PC-3 (cell line): ENCODE measurements around the gene SLC38A6. TPM values are rescaled to one million over a fixed set of nuclear protein-coding genes. Genes with fewer than 3 reads are reported as not detected.

Source experiments
- ATAC-seq: fragments of 200-7000 bp; cut with Tn5 transposase; 2 replicates; pipeline ENCODE4 v1.9.1; 2020; ENCODE audit warnings: mild to moderate bottlenecking, moderate library complexity
- Bru-seq: library from RNA; stranded (reverse); fragments of 400-500 nt; gene quantifications from one replicate; lab custom pipeline; 2021; lab: Mats Ljungman, UMichigan
- BruChase-seq, 2 experiments: library from RNA; stranded (reverse); fragments of 400-500 nt; gene quantifications; one replicate each; lab custom pipeline; 2021; lab: Mats Ljungman, UMichigan
- BruUV-seq: library from RNA; stranded (reverse); fragments of 400-500 nt; replicated peaks from 2 replicates; lab custom pipeline; 2021; lab: Mats Ljungman, UMichigan
- CTCF ChIA-PET: fragments of 300-600 bp; sonication (Branson Sonifier 250); formaldehyde crosslinking; loops from one replicate; lab custom pipeline; 2022; ENCODE audit warnings: antibody characterized with exemption; lab: Charles Lee
- POLR2A ChIA-PET: fragments of 300-600 bp; sonication (Branson Sonifier 250); formaldehyde crosslinking; loops from one replicate; lab custom pipeline; 2022; ENCODE audit warnings: antibody characterized with exemption; ENCODE audit not compliant: unreplicated experiment; lab: Charles Lee
- DNase-seq: peaks from one replicate; pipeline ENCODE4 v3.0.0-alpha.2; 2015
- H2AFZ ChIP-seq: fragments of 300-600 bp; sonication (generic); 2 replicates; pipeline ENCODE4 v1.6.0; 2016; ENCODE audit warnings: antibody characterized with exemption, low read length
- H3F3A ChIP-seq: fragments of 300-600 bp; sonication (generic); one replicate; pipeline ENCODE4 v1.6.0; 2017; ENCODE audit warnings: antibody characterized with exemption, low read length, control low read depth, mild to moderate bottlenecking; ENCODE audit not compliant: unreplicated experiment
- H3K27ac ChIP-seq: fragments of 300-600 bp; sonication (generic); 2 replicates; pipeline ENCODE4 v1.5.1; 2016; ENCODE audit warnings: mild to moderate bottlenecking, low read length
- H3K27me3 ChIP-seq: fragments of 300-600 bp; sonication (generic); 2 replicates; pipeline ENCODE4 v1.6.1; 2016; ENCODE audit warnings: low read length, mixed read lengths
- H3K36me3 ChIP-seq: fragments of 300-600 bp; sonication (generic); 2 replicates; pipeline ENCODE4 v1.6.1; 2016; ENCODE audit warnings: low read depth, mixed run types, low read length, mixed read lengths
- H3K4me1 ChIP-seq: fragments of 300-600 bp; sonication (generic); 2 replicates; pipeline ENCODE4 v1.5.1; 2016; ENCODE audit warnings: low read length; ENCODE audit not compliant: insufficient read depth
- H3K4me2 ChIP-seq: fragments of 300-600 bp; sonication (generic); 2 replicates; pipeline ENCODE4 v1.6.0; 2016; ENCODE audit warnings: low read length
- H3K4me3 ChIP-seq: fragments of 300-600 bp; sonication (generic); 2 replicates; pipeline ENCODE4 v1.5.1; 2016; ENCODE audit warnings: mild to moderate bottlenecking, low read length, mixed read lengths
- H3K79me2 ChIP-seq: fragments of 300-600 bp; sonication (generic); 2 replicates; pipeline ENCODE4 v1.6.1; 2017; ENCODE audit warnings: low read length, mixed read lengths
- H3K9ac ChIP-seq: fragments of 300-600 bp; sonication (generic); 2 replicates; pipeline ENCODE4 v1.6.0; 2016; ENCODE audit warnings: mild to moderate bottlenecking, low read length
- H3K9me2 ChIP-seq: fragments of 300-600 bp; sonication (generic); replicated peaks from 2 replicates; pipeline ENCODE4 v1.6.1; 2016; ENCODE audit warnings: mixed run types, low read length, mixed read lengths
- H3K9me3 ChIP-seq: fragments of 300-600 bp; sonication (generic); 2 replicates; pipeline ENCODE4 v1.6.1; 2016; ENCODE audit warnings: low read length, mixed read lengths
- H4K20me1 ChIP-seq: fragments of 300-600 bp; sonication (generic); 2 replicates; pipeline ENCODE4 v1.6.1; 2016; ENCODE audit warnings: low read length, mixed read lengths
- CTCF ChIP-seq: fragments of 300-600 bp; sonication (generic); conservative IDR thresholded peaks from 2 replicates; pipeline ENCODE4 v1.5.1; 2017; ENCODE audit warnings: antibody characterized with exemption, low read depth, mild to moderate bottlenecking, low read length
- EZH2 ChIP-seq: fragments of 300-600 bp; sonication (generic); IDR thresholded peaks from one replicate; pipeline ENCODE4 v1.6.1; 2017; ENCODE audit warnings: antibody characterized with exemption, mild to moderate bottlenecking, low read length; ENCODE audit not compliant: unreplicated experiment
- EZH2phosphoT487 ChIP-seq: fragments of 300-600 bp; sonication (generic); IDR thresholded peaks from 2 replicates; pipeline ENCODE4 v1.6.1; 2018; ENCODE audit warnings: mild to moderate bottlenecking, antibody characterized with exemption, low read length, borderline replicate concordance
- intact Hi-C: fragments of 100-400 bp; cut with micrococcal nuclease; formaldehyde crosslinking; loops from 2 replicates; pipeline ENCODE4 v1.9.0; 2023
- long read RNA-seq: library from polyadenylated mRNA; unstranded; transcript quantifications from one replicate; pipeline ENCODE4 v2.0.0, GENCODE V29; 2021; ENCODE audit not compliant: unreplicated experiment
- total RNA-seq: library from RNA; depleted of rRNA; stranded (reverse); fragments of >200 nt; gene quantifications from 2 replicates; pipeline ENCODE4 v1.2.3, GENCODE V29; 2014; rRNA removed

Gene SLC38A6
- total RNA-seq = 24.8 and 28.0 TPM in 2 replicates
- Bru-seq, nascent RNA = percentile 88 among the genes with signal in this experiment
- percentile 71 among the genes with signal in this experiment for BruChase-seq, experiment 1, labeled RNA remaining after a 6-hour chase
- BruChase-seq, experiment 2, labeled RNA remaining after a 2-hour chase = percentile 90 among the genes with signal in this experiment
- long read RNA-seq, transcript SLC38A6-201 (16 exons, 1,688 nt) = major isoform, 14 of 48 reads
- long read RNA-seq, partial matches to known transcripts = 10 of 48 reads
- long read RNA-seq, other reads (novel, unspliced or antisense) = 24 of 48 reads

- intact Hi-C loops = loop anchor here (1.0 to 2.0 kb wide), 9 partner anchors 16 to 356 kb away; partner anchors contain the start of genes SIX1 and SIX4
- Histone ChIP-seq H4K20me1 (no peaks in the 10 kb centered on the region), H2AFZ (peak within 1 kb of the TSS; percentile 97), H3F3A (no peaks in the 10 kb centered on the region), H3K27me3 (no peaks in the 10 kb centered on the region), H3K9me3 (no peaks in the 10 kb centered on the region), H3K4me2 (peak within 1 kb of the TSS; percentile 84), H3K9ac (peak within 1 kb of the TSS; percentile 89), H3K4me3 (peak within 1 kb of the TSS; percentile 93), H3K79me2 (peaks cover 72% of the 10 kb centered on the region), H3K4me1 (peaks cover 57% of the 10 kb centered on the region), H3K9me2 (no peaks in the 10 kb centered on the region), H3K27ac (peak within 1 kb of the TSS; percentile 71), H3K36me3 (peaks cover 19% of the 10 kb centered on the region)
- ChIA-PET POLR2A (interaction anchor here (0.6 to 1.5 kb wide), 8 partner anchors 16 to 1015 kb away, joined by 3 to 16 read pairs (median 5); partner anchors contain the start of gene SIX1), CTCF (no interaction called here)
- ATAC-seq (peak; percentile 92), DNase-seq (peak; percentile 99)
- no peak for TF ChIP-seq EZH2
- TF ChIP-seq CTCF = no peak
- no peak for TF ChIP-seq EZH2phosphoT487
- BruUV-seq = TSS peak; percentile 60
Observed at GRCh38 chr14:60980811-60981632, at the start of gene SLC38A6, which contains the start of gene TRMT5. Gene SLC38A6, plus strand, starts transcription at chr14:60981245. Its CDS starts 33 bp downstream, at chr14:60981278. Gene TRMT5, minus strand, starts transcription at chr14:60981079. Its CDS starts 106 bp downstream, at chr14:60980973.

- no peaks in the 10 kb centered on the region for H4K20me1 ChIP-seq
- intact Hi-C loops = loop anchor here (5.0 kb wide), 1 partner anchor 157 kb away; no protein-coding TSS in a partner anchor
- no peak overlapping the region for H3K4me3 ChIP-seq
- peaks cover 3% of the 10 kb centered on the region for H3F3A ChIP-seq
- H3K27me3 ChIP-seq = no peaks in the 10 kb centered on the region
- no peaks in the 10 kb centered on the region for H3K9me3 ChIP-seq
- no peaks in the 10 kb centered on the region for H3K79me2 ChIP-seq
- no peak overlapping the region for H2AFZ ChIP-seq
- DNase-seq (no peak), ATAC-seq (no peak)
- ChIA-PET POLR2A (no interaction called here), CTCF (no interaction called here)
- H3K4me1 ChIP-seq = no peaks in the 10 kb centered on the region
- TF ChIP-seq EZH2phosphoT487 (no peak), EZH2 (no peak), CTCF (no peak)
- no peaks in the 10 kb centered on the region for H3K36me3 ChIP-seq
- H3K9me2 ChIP-seq = no peaks in the 10 kb centered on the region
- BruUV-seq = no TSS peak
- H3K4me2 ChIP-seq = no peak overlapping the region
- H3K27ac ChIP-seq = no peak overlapping the region
- H3K9ac ChIP-seq = no peak overlapping the region
Observed at GRCh38 chr14:60933920-60934655, 47.0 kb upstream of the SLC38A6 start.
